ENCODE measurements around the gene PRDX1.
A peak's percentile ranks its signal among the peaks of the same experiment; 100 is the strongest.

DNA sequence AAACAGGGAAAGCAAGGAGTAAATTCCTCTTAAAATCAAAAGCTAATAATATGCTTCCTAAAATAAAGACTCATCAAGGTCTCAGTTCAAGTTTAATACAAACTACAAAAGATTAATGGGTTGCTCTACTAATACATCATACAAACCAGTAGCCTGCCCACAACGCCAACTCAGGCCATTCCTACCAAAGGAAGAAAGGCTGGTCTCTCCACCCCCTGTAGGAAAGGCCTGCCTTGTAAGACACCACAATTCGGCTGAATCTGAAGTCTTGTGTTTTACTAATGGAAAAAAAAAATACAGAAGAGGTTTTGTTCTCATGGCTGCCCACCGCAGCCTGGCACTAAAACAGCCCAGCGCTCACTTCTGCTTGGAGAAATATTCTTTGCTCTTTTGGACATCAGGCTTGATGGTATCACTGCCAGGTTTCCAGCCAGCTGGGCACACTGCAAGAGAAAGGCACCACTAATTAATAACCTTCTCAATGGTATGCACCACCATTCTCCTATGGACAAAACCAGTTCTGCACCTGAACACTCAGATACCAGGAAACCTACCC lies 10.6 kb downstream of the PRDX1 start:
- TF ChIP-seq CREB1 (CRISPR knock-in tag; IDR thresholded peaks at IDR 0.05; ENCODE audit: low read depth) (no peak), EZH2 (IDR thresholded peaks at IDR 0.05; ENCODE audit: low read depth, unreplicated experiment) (no peak), EZH2phosphoT487 (IDR thresholded peaks at IDR 0.05; ENCODE audit: unreplicated experiment) (no peak), POLR2AphosphoS5 (IDR thresholded peaks at IDR 0.05; ENCODE audit: low read depth) (0 out of 2 replicates have a peak, but pooled peaks have one; percentile 3), STAT1 (IDR thresholded peaks at IDR 0.05; ENCODE audit: unreplicated experiment) (no peak), JUNB (IDR thresholded peaks at IDR 0.05; ENCODE audit: unreplicated experiment) (no peak), ZNF114 (CRISPR knock-in tag; IDR thresholded peaks at IDR 0.05) (no peak), NANOG (IDR thresholded peaks at IDR 0.05; ENCODE audit: borderline replicate concordance) (no peak)
- TF ChIP-seq, protein P1, sequence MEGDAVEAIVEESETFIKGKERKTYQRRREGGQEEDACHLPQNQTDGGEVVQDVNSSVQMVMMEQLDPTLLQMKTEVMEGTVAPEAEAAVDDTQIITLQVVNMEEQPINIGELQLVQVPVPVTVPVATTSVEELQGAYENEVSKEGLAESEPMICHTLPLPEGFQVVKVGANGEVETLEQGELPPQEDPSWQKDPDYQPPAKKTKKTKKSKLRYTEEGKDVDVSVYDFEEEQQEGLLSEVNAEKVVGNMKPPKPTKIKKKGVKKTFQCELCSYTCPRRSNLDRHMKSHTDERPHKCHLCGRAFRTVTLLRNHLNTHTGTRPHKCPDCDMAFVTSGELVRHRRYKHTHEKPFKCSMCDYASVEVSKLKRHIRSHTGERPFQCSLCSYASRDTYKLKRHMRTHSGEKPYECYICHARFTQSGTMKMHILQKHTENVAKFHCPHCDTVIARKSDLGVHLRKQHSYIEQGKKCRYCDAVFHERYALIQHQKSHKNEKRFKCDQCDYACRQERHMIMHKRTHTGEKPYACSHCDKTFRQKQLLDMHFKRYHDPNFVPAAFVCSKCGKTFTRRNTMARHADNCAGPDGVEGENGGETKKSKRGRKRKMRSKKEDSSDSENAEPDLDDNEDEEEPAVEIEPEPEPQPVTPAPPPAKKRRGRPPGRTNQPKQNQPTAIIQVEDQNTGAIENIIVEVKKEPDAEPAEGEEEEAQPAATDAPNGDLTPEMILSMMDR (conservative IDR thresholded peaks at IDR 0.05; ENCODE audit: low read depth in 2 of 2) = no peak
- TF ChIP-seq, protein P2, sequence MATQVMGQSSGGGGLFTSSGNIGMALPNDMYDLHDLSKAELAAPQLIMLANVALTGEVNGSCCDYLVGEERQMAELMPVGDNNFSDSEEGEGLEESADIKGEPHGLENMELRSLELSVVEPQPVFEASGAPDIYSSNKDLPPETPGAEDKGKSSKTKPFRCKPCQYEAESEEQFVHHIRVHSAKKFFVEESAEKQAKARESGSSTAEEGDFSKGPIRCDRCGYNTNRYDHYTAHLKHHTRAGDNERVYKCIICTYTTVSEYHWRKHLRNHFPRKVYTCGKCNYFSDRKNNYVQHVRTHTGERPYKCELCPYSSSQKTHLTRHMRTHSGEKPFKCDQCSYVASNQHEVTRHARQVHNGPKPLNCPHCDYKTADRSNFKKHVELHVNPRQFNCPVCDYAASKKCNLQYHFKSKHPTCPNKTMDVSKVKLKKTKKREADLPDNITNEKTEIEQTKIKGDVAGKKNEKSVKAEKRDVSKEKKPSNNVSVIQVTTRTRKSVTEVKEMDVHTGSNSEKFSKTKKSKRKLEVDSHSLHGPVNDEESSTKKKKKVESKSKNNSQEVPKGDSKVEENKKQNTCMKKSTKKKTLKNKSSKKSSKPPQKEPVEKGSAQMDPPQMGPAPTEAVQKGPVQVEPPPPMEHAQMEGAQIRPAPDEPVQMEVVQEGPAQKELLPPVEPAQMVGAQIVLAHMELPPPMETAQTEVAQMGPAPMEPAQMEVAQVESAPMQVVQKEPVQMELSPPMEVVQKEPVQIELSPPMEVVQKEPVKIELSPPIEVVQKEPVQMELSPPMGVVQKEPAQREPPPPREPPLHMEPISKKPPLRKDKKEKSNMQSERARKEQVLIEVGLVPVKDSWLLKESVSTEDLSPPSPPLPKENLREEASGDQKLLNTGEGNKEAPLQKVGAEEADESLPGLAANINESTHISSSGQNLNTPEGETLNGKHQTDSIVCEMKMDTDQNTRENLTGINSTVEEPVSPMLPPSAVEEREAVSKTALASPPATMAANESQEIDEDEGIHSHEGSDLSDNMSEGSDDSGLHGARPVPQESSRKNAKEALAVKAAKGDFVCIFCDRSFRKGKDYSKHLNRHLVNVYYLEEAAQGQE (IDR thresholded peaks at IDR 0.05; ENCODE audit: unreplicated experiment) = no peak
- TF ChIP-seq, protein P3, sequence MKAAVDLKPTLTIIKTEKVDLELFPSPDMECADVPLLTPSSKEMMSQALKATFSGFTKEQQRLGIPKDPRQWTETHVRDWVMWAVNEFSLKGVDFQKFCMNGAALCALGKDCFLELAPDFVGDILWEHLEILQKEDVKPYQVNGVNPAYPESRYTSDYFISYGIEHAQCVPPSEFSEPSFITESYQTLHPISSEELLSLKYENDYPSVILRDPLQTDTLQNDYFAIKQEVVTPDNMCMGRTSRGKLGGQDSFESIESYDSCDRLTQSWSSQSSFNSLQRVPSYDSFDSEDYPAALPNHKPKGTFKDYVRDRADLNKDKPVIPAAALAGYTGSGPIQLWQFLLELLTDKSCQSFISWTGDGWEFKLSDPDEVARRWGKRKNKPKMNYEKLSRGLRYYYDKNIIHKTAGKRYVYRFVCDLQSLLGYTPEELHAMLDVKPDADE (IDR thresholded peaks at IDR 0.05) = no peak
- TF ChIP-seq, protein P4, sequence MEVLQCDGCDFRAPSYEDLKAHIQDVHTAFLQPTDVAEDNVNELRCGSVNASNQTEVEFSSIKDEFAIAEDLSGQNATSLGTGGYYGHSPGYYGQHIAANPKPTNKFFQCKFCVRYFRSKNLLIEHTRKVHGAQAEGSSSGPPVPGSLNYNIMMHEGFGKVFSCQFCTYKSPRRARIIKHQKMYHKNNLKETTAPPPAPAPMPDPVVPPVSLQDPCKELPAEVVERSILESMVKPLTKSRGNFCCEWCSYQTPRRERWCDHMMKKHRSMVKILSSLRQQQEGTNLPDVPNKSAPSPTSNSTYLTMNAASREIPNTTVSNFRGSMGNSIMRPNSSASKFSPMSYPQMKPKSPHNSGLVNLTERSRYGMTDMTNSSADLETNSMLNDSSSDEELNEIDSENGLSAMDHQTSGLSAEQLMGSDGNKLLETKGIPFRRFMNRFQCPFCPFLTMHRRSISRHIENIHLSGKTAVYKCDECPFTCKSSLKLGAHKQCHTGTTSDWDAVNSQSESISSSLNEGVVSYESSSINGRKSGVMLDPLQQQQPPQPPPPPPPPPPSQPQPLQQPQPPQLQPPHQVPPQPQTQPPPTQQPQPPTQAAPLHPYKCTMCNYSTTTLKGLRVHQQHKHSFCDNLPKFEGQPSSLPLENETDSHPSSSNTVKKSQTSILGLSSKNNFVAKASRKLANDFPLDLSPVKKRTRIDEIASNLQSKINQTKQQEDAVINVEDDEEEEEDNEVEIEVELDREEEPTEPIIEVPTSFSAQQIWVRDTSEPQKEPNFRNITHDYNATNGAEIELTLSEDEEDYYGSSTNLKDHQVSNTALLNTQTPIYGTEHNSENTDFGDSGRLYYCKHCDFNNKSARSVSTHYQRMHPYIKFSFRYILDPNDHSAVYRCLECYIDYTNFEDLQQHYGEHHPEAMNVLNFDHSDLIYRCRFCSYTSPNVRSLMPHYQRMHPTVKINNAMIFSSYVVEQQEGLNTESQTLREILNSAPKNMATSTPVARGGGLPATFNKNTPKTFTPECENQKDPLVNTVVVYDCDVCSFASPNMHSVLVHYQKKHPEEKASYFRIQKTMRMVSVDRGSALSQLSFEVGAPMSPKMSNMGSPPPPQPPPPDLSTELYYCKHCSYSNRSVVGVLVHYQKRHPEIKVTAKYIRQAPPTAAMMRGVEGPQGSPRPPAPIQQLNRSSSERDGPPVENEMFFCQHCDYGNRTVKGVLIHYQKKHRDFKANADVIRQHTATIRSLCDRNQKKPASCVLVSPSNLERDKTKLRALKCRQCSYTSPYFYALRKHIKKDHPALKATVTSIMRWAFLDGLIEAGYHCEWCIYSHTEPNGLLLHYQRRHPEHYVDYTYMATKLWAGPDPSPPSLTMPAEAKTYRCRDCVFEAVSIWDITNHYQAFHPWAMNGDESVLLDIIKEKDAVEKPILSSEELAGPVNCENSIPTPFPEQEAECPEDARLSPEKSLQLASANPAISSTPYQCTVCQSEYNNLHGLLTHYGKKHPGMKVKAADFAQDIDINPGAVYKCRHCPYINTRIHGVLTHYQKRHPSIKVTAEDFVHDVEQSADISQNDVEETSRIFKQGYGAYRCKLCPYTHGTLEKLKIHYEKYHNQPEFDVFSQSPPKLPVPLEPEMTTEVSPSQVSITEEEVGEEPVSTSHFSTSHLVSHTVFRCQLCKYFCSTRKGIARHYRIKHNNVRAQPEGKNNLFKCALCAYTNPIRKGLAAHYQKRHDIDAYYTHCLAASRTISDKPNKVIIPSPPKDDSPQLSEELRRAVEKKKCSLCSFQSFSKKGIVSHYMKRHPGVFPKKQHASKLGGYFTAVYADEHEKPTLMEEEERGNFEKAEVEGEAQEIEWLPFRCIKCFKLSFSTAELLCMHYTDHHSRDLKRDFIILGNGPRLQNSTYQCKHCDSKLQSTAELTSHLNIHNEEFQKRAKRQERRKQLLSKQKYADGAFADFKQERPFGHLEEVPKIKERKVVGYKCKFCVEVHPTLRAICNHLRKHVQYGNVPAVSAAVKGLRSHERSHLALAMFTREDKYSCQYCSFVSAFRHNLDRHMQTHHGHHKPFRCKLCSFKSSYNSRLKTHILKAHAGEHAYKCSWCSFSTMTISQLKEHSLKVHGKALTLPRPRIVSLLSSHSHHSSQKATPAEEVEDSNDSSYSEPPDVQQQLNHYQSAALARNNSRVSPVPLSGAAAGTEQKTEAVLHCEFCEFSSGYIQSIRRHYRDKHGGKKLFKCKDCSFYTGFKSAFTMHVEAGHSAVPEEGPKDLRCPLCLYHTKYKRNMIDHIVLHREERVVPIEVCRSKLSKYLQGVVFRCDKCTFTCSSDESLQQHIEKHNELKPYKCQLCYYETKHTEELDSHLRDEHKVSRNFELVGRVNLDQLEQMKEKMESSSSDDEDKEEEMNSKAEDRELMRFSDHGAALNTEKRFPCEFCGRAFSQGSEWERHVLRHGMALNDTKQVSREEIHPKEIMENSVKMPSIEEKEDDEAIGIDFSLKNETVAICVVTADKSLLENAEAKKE (CRISPR knock-in tag; IDR thresholded peaks at IDR 0.05) = no peak
